Measurements from ENCODE around the gene TM2D3.

Gene TM2D3

GRCh38 chr15:101623367-101624304 is 28.5 kb downstream of the TM2D3 start:
- no peak for DNase-seq (ENCODE audit: low read depth)

- DNase-seq (ENCODE audit: low read depth) = no peak
Observed at GRCh38 chr15:101621961-101622360, 30.2 kb downstream of the TM2D3 start.

GRCh38 chr15:101620671-101621070 is 31.5 kb downstream of the TM2D3 start:
- no peak for DNase-seq (ENCODE audit: low read depth)

DNA sequence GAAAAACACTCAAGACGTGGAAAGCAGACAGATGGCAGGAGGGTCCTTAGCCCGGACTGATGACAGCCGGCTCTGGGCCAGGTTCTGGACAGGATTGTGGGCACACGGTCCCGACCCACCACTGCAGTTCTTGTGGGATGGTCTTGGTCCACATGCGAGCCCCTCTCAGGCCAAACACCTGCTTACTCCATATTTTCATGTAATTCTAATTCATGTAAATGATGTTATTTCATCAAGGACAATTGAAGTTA is 32.6 kb downstream of the TM2D3 start:
- DNase-seq (ENCODE audit: low read depth) = no peak

GRCh38 chr15:101618851-101619614 is 33.1 kb downstream of the TM2D3 start:
- DNase-seq (ENCODE audit: low read depth) = no peak

- no peak for DNase-seq (ENCODE audit: low read depth)
Observed at GRCh38 chr15:101618076-101618475, 34.1 kb downstream of the TM2D3 start.

- no peak for DNase-seq (ENCODE audit: low read depth)
Observed at GRCh38 chr15:101617390-101617965, 34.7 kb downstream of the TM2D3 start.

DNA sequence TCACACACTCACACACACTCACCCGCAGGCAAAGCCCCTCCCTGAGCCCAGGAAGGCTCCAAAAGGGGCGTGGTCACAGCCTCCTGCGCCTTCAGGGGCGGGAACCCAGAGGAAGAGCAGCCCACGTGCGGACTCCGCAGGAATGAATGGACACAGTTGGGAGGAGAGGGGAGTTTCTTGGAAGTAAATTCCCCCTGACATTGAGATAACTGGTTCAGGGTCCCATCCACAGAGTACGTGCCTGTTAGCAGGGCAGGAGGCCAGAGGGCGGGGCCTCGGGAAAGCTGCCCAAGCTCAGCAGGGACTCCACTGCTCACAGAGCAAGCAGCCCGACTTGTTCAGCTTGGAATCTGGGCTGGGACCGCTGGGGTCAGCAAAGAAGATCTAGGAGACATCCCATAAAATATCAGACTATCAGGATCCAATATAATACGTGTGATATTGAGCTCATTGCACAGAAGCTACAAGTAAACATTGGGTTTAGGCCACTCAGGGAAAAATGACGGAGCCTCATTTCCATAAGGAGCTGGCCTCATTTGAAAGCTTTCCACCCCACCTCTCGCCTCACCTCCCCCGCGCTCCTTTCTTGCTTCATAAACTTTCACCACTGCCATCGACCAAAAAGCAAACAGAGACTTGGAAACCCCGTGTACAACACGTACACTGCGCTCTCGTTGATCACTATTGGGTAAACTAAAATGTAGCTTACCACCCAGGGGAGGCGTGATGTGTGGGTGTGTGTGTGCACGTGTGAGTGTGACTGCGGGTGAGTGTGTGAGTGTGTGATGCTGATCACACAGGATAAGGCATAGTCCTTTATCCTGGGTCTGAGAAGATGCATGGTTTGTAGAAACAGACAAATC is 36.0 kb downstream of the TM2D3 start:
- peak; percentile 66 for DNase-seq (ENCODE audit: low read depth)

DNA sequence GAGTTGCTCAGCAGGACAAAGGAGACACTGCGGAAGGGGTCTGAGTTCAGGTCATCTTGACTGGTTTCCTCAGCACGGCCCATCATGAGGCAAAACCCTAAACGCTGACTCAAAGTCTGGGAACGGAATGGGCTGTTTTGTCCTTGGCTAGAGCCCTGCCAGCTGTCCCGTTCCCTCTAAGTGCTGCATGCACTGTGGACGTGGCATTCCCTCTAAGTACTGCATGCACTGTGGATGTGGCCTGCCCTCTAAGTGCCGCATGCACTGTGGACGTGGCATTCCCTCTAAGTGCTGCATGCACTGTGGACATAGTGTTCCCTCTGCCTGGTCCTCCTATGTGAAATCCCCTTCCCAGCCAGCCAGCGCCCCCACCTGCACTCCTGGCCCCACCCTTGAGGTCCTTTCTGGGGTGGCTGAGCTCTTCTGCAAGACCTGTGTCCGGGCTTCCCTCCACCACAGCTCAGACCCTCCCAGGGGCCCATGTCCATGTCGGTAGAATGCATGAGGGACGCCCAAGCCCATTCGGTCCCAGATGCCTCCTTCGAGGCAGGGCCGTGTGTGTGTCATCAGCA is 36.7 kb downstream of the TM2D3 start:
- DNase-seq (ENCODE audit: low read depth) = peak; percentile 4

DNA sequence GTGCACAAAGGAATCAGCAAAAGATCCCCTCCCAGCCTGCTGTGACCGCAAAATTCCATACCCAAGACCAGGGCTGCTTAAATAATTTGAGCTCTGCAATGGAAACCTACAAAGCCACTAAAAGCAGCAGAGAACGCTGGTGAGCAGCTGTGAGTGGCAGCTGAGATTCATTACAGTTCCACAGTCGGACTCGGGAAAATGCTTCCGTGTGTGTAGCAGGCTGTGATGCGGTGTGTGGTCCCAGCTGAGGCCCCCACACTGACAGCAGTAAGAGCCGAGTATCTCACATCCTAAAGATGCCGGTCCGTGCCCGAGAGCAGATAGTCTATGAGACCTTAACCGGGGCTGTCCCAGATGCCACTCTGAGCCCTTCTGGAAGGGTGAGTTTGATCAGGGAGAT is 37.4 kb downstream of the TM2D3 start:
- DNase-seq (ENCODE audit: low read depth) = no peak

- DNase-seq (ENCODE audit: low read depth) = no peak
Observed at GRCh38 chr15:101614001-101614585, 38.1 kb downstream of the TM2D3 start.

GRCh38 chr15:101613130-101614000 is 38.8 kb downstream of the TM2D3 start:
- DNase-seq (ENCODE audit: low read depth) = no peak

DNA sequence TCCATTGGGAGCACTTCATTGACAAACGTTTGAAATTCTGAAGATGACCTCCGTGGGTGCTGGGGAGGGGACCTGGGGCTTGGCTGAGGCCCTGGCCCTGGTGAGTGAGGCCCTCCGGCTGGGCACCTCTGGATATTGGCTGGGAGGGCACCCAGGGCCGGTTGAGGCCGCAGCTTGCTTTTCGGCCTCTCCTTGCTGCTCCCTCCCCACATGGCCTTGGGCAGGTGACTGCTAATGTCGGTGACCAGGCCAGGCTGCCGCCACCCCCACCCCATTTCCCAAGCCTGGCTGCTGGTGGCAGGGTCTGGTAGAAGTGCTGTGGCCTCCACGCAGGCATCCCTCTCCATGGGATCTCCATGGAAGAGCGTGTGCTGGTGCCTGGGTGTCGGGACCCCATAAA is 39.5 kb downstream of the TM2D3 start:
- DNase-seq (ENCODE audit: low read depth) = no peak

DNA sequence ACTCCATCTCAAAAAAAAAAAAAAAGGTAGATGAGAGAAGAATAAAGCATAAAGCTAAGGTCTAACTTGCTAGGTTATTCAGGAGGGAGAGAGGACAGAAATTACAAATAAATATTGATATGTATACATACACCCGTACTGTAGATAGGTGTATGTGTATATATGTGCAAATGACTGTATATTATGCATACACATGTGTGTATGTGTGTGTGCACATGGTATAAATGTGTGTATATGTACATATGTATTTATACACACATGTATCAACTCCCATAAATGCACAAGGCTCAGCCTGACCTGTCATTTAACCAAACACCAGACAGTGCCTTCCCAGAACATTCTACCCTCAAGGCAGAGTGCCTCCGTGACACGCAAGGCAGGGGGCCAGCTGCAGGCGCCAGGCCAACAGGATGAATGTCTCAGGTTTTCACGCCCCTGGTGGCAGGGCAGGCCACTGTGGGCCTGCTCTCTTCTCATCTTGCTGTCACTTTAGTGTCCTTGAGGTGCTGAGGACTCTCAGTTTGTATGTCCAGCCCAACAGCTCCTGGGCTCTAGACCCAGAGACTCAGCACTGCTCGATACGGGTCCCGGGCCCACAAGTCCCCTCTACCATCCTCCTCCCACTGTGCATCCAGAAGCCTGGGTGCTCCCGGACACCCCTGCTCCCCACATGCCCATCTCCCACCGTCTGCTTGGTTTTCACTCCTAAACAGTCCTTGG is 40.4 kb downstream of the TM2D3 start:
- no peak for DNase-seq (ENCODE audit: low read depth)

DNA sequence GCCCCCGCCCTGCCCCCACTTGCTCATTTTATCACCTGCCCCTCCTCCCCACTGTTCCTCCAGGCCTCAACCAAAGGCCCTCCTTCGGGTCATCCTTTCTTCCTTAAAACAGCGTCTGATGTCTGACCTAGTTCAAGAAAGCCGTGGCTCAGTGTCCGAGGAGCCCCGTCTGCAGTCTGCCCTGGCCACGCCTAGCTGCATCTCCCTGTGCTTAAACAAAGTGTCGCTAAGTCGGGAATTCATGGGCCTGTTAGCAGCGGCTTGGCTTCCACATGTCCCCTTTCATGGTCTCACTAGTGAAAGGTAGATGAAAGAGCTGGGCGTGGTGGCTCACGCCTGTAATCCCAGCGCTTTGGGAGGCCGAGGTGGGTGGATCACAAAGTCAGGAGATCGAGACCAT is 41.2 kb downstream of the TM2D3 start:
- DNase-seq (ENCODE audit: low read depth) = no peak

- no peak for DNase-seq (ENCODE audit: low read depth)
Observed at GRCh38 chr15:101610611-101611000, 41.6 kb downstream of the TM2D3 start.

DNA sequence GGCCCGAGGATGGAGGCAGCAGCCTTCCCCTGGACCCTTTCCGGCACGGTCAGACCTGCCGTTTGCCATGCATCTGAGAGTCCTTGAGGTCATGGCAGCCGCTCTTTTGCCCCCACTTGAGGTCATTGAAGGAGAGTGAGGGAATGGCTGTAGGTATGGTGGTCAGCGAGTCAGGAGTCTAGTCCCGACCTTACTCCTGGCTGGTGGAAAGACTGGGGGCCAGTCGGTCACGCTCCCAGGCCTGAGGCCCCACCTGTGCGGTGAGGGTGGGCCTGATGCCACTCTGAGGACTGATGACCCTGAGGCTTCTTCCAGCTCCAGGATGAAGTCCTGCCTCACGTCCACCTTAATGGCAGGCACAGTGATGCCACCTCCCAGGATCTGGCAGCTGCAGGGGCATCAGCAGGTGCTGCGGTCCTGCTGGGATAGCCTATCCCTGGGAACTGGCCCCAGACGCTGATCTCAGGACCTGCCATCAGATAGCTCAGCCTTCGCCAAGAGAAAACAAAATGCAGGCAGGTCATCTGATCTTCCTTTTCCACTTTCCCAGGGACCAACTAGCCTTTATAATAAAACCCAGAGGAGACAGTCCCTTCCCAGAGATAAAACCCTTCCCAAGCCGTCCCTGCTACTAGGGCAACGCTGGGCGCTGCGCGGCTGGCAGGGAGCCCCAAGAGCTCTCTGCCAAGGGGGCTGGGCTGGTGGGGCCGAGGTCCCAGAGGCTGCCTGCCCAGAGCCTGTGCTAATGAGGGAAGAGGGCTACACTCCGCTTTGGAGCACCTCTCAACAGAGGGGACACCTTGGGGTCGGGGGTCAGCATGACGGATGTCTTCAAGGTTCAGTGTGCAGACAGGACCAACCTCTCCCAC is 42.2 kb downstream of the TM2D3 start:
- no peak for DNase-seq (ENCODE audit: low read depth)

DNA sequence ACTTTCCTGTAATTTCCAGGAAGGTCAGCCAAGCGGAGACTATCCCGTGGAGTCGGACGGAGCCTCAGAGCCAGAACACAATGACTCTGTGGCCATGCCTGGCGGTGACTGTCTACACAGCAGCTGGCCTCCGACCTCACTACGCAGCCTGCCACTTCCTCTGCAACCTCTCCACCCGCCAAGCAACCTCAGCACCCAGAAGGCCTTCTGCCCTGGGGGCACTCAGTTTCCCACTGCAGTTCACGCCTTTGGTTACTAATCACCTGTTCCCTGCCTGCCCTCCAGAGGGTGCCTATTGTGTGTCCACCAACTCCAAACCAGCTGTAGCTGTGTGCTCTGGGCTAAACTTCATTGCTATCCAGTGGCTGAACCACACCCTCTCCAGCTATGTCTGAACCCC is 44.0 kb downstream of the TM2D3 start:
- no peak for DNase-seq (ENCODE audit: low read depth)

GRCh38 chr15:101607108-101607507 is 45.1 kb downstream of the TM2D3 start:
- DNase-seq (ENCODE audit: low read depth) = no peak
